Bone marrow (tissue), 2 donors: ENCODE measurements around the gene BCL11A.

Experiments
- DNase-seq, 2 donors: peaks; one replicate each; lab custom pipeline; 2025; lab: John Stamatoyannopoulos, UW

Gene BCL11A

GRCh38 chr2:60553495-60554073 is at the start of gene BCL11A:
BCL11A (minus strand) TSS chr2:60553654; CDS start chr2:60553270, 384 bp downstream.
- DNase-seq: peak; percentile 53 to 86

- no peak for DNase-seq
Observed at GRCh38 chr2:60602828-60603532, 49.5 kb upstream of the BCL11A start.

- DNase-seq: no peak
Observed at GRCh38 chr2:60602388-60602787, 48.9 kb upstream of the BCL11A start.

GRCh38 chr2:60598271-60598670 is 44.8 kb upstream of the BCL11A start:
- no peak for DNase-seq

GRCh38 chr2:60597346-60597745 is 43.9 kb upstream of the BCL11A start:
- no peak for DNase-seq

GRCh38 chr2:60596411-60596810 is 43.0 kb upstream of the BCL11A start:
- DNase-seq: no peak

GRCh38 chr2:60595953-60596352 is 42.5 kb upstream of the BCL11A start:
- DNase-seq: no peak

GRCh38 chr2:60589104-60589503 is 35.6 kb upstream of the BCL11A start:
- DNase-seq: peak in 1 of 2 donors; percentile 15

GRCh38 chr2:60586081-60586480 is 32.6 kb upstream of the BCL11A start:
- no peak for DNase-seq

- DNase-seq: no peak
Observed at GRCh38 chr2:60585276-60585675, 31.8 kb upstream of the BCL11A start.

GRCh38 chr2:60583604-60584003 is 30.1 kb upstream of the BCL11A start:
- no peak for DNase-seq

- peak; percentile 56 to 64 for DNase-seq
Observed at GRCh38 chr2:60581433-60582282, 28.2 kb upstream of the BCL11A start.

- DNase-seq: no peak
Observed at GRCh38 chr2:60577682-60578283, 24.3 kb upstream of the BCL11A start.

GRCh38 chr2:60573251-60573650 is 19.8 kb upstream of the BCL11A start:
- no peak for DNase-seq

GRCh38 chr2:60570251-60570650 is 16.8 kb upstream of the BCL11A start:
- DNase-seq: no peak

- DNase-seq: no peak
Observed at GRCh38 chr2:60569680-60570111, 16.2 kb upstream of the BCL11A start.

- DNase-seq: no peak
Observed at GRCh38 chr2:60567919-60568768, 14.7 kb upstream of the BCL11A start.

- no peak for DNase-seq
Observed at GRCh38 chr2:60567096-60567495, 13.6 kb upstream of the BCL11A start.

GRCh38 chr2:60565472-60565871 is 12.0 kb upstream of the BCL11A start:
- peak in 1 of 2 donors; percentile 48 for DNase-seq

GRCh38 chr2:60560734-60561644 is 7.5 kb upstream of the BCL11A start:
- peak in 1 of 2 donors; percentile 46 for DNase-seq
